NCI-H1436 treated with DMSO at 0.1 percent for 48 hours (cell line): ENCODE results near the gene GPX6.
"Not testable (repeated sequence)": the region's sequence is repeated elsewhere in the genome, so short reads cannot be mapped to it uniquely, and the experiment has no call there.

Experiments used
- DNase-seq: peaks from one replicate; lab custom pipeline; 2025; lab: John Stamatoyannopoulos, UW

Gene GPX6

GRCh38 chr6:28525496-28526039 lies 10.0 kb upstream of the GPX6 start, which contains the start of gene GPX5:
Gene GPX5 (plus strand): TSS chr6:28525881. CDS start chr6:28526014, 133 bp downstream.
- no peak for DNase-seq

GRCh38 chr6:28523241-28523622 lies 7.6 kb upstream of the GPX6 start:
- DNase-seq, result no peak

- DNase-seq, result no peak
Measured at GRCh38 chr6:28522594-28523240, 7.1 kb upstream of the GPX6 start.

GRCh38 chr6:28517964-28518363 lies 2.4 kb upstream of the GPX6 start:
- DNase-seq, result no peak

- DNase-seq, result not testable (repeated sequence)
Measured at GRCh38 chr6:28512387-28512786, 3.2 kb downstream of the GPX6 start.

- DNase-seq, result no peak
Measured at GRCh38 chr6:28511628-28512300, 3.8 kb downstream of the GPX6 start.

GRCh38 chr6:28506807-28507475 lies 8.7 kb downstream of the GPX6 start:
- no peak for DNase-seq

- DNase-seq, result no peak
Measured at GRCh38 chr6:28505733-28506132, 9.9 kb downstream of the GPX6 start.

GRCh38 chr6:28502709-28503305 lies 12.8 kb downstream of the GPX6 start:
- DNase-seq, result not testable (repeated sequence)

GRCh38 chr6:28502136-28502535 lies 13.5 kb downstream of the GPX6 start:
- DNase-seq, result not testable (repeated sequence)

- DNase-seq, result no peak
Measured at GRCh38 chr6:28501259-28501658, 14.3 kb downstream of the GPX6 start.

GRCh38 chr6:28497893-28498292 lies 17.7 kb downstream of the GPX6 start:
- DNase-seq, result no peak

GRCh38 chr6:28497306-28497705 lies 18.3 kb downstream of the GPX6 start:
- DNase-seq, result no peak

GRCh38 chr6:28496099-28496779 lies 19.4 kb downstream of the GPX6 start:
- no peak for DNase-seq

GRCh38 chr6:28491984-28492317 lies 23.6 kb downstream of the GPX6 start:
- no peak for DNase-seq

- DNase-seq, result no peak
Measured at GRCh38 chr6:28490205-28490890, 25.2 kb downstream of the GPX6 start.

- no peak for DNase-seq
Measured at GRCh38 chr6:28489366-28490204, 26.0 kb downstream of the GPX6 start.

GRCh38 chr6:28488916-28489365 lies 26.7 kb downstream of the GPX6 start:
- DNase-seq, result no peak

GRCh38 chr6:28486988-28487742 lies 28.4 kb downstream of the GPX6 start:
- DNase-seq, result no peak

- DNase-seq, result no peak
Measured at GRCh38 chr6:28486533-28486932, 29.1 kb downstream of the GPX6 start.
